CD8-positive, alpha-beta memory T cell (primary cell): ENCODE results near the gene LGALS7. TPM values are rescaled to one million over a fixed set of nuclear protein-coding genes. Genes with fewer than 3 reads are reported as not detected.
"Not testable (repeated sequence)": the region's sequence is repeated elsewhere in the genome, so short reads cannot be mapped to it uniquely, and the experiment has no call there.

Source experiments
- CTCF ChIA-PET: fragments of 350-600 bp; sonication (Branson Sonifier 250); formaldehyde crosslinking; loops from one replicate; lab custom pipeline; 2021; ENCODE audit warnings: antibody characterized with exemption; lab: Charles Lee
- POLR2A ChIA-PET: fragments of 350-600 bp; sonication (Branson Sonifier 250); formaldehyde crosslinking; loops from one replicate; lab custom pipeline; 2021; ENCODE audit warnings: antibody characterized with exemption; lab: Charles Lee
- DNase-seq, 5 donors: peaks; one replicate each; pipeline versions ENCODE4 v3.0.0 to v3.0.0-alpha.2; 2020 to 2022; ENCODE audit warnings: mixed read lengths in 1 of 5
- H3K27ac ChIP-seq: one replicate; pipeline ENCODE4 v1.7.0; 2013; ENCODE audit warnings: low read depth, mild to moderate bottlenecking, low read length, moderate library complexity
- H3K27me3 ChIP-seq: 2 replicates; pipeline ENCODE4 v1.7.0; 2013; ENCODE audit warnings: low read length, mild to moderate bottlenecking; ENCODE audit not compliant: insufficient read depth, poor library complexity, severe bottlenecking
- H3K36me3 ChIP-seq: 2 replicates; pipeline ENCODE4 v1.7.0; 2013; ENCODE audit warnings: mild to moderate bottlenecking, low read length, moderate library complexity; ENCODE audit not compliant: insufficient read depth
- H3K4me1 ChIP-seq: 2 replicates; pipeline ENCODE4 v1.7.0; 2013; ENCODE audit warnings: mild to moderate bottlenecking, low read length, moderate library complexity; ENCODE audit not compliant: insufficient read depth
- H3K4me3 ChIP-seq: 2 replicates; pipeline ENCODE4 v1.7.0; 2013; ENCODE audit warnings: mild to moderate bottlenecking, low read length
- H3K9me3 ChIP-seq: 2 replicates; pipeline ENCODE4 v1.7.0; 2013; ENCODE audit warnings: mild to moderate bottlenecking, low read length
- H3K27ac Mint-ChIP-seq, 8 donors: one replicate each; pipeline ENCODE4 v1.8.0; 2020 to 2021; ENCODE audit warnings: mixed read lengths in 8 of 8, mild to moderate bottlenecking in 6 of 8, inconsistent platforms in 3 of 8, moderate library complexity in 3 of 8
- H3K27me3 Mint-ChIP-seq, 2 donors: one replicate each; pipeline ENCODE4 v1.8.0; 2020 to 2021; ENCODE audit warnings: mixed read lengths in 2 of 2, mild to moderate bottlenecking in 1 of 2, moderate library complexity in 1 of 2
- H3K36me3 Mint-ChIP-seq, 3 donors: one replicate each; pipeline ENCODE4 v1.8.0; 2020 to 2021; ENCODE audit warnings: mixed read lengths in 3 of 3, inconsistent platforms in 1 of 3, mild to moderate bottlenecking in 1 of 3
- H3K4me1 Mint-ChIP-seq, 3 donors: one replicate each; pipeline ENCODE4 v1.8.0; 2020 to 2021; ENCODE audit warnings: mixed read lengths in 3 of 3, inconsistent platforms in 1 of 3, mild to moderate bottlenecking in 1 of 3
- H3K4me3 Mint-ChIP-seq, 7 donors: one replicate each; pipeline ENCODE4 v1.8.0; 2020 to 2021; ENCODE audit warnings: mixed read lengths in 7 of 7, mild to moderate bottlenecking in 6 of 7, moderate library complexity in 4 of 7, inconsistent platforms in 2 of 7
- H3K9me3 Mint-ChIP-seq, 5 donors: one replicate each; pipeline ENCODE4 v1.8.0; 2020 to 2022; ENCODE audit warnings: mixed read lengths in 5 of 5, mild to moderate bottlenecking in 3 of 5, moderate library complexity in 2 of 5, inconsistent platforms in 1 of 5
- polyA plus RNA-seq: library from polyadenylated mRNA; unstranded; fragments of 300-500 nt; fragmentation: Illumina TruSeq; gene quantifications from one replicate; pipeline ENCODE4 v1.2.3, GENCODE V29; 2021
- total RNA-seq, 2 experiments: library from RNA; stranded (reverse); gene quantifications; one replicate each; pipeline ENCODE4 v1.2.3, GENCODE V29; 2021

Gene LGALS7
- total and polyA plus RNA-seq, 3 experiments from 2014 or later = not detected

DNA sequence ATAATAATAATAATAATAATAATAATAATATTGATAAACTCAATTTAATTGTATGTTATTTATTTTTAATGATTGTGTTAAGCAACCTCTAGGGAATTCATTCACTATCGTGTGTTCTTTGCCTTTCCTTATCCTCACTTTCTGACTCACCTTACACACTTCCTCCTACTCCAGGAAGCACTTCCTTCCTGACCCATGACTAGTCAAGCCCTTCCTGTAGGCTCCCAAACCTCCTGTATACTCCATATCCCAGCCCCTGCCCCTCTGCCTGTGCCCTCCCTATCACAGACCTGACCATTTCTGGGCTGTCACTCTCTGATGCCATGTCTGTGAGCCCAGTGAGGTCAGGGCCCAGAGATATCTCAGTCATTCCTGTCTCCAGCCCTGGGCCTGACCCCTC, 31.9 kb upstream of the LGALS7 start:
- Histone ChIP-seq H3K4me3 (no peak overlapping the region), H3K27ac (no peak overlapping the region), H3K9me3 (no peaks in the 10 kb centered on the region), H3K27me3 (no peaks in the 10 kb centered on the region), H3K36me3 (no peaks in the 10 kb centered on the region), H3K4me1 (peaks cover 3% of the 10 kb centered on the region)
- ChIA-PET CTCF (interaction anchor here (0.6 kb wide), 1 partner anchor 22 kb away, joined by 4 read pairs; no protein-coding TSS in a partner anchor), POLR2A (interaction anchor here (0.7 kb wide), 1 partner anchor 97 kb away, joined by 5 read pairs; no protein-coding TSS in a partner anchor)
- no peak overlapping the region for H3K4me3 Mint-ChIP-seq
- H3K4me1 Mint-ChIP-seq = peaks cover 3 to 7% (median 5%) of the 10 kb centered on the region in 3 donors
- no peaks in the 10 kb centered on the region for H3K9me3 Mint-ChIP-seq
- peak overlapping the region in 4 of 8 donors; percentile 2 to 82 (median 54) for H3K27ac Mint-ChIP-seq
- no peaks in the 10 kb centered on the region for H3K27me3 Mint-ChIP-seq
- no peak for DNase-seq
- H3K36me3 Mint-ChIP-seq = peaks cover 0 to 6% (median 0%) of the 10 kb centered on the region in 3 donors

DNA sequence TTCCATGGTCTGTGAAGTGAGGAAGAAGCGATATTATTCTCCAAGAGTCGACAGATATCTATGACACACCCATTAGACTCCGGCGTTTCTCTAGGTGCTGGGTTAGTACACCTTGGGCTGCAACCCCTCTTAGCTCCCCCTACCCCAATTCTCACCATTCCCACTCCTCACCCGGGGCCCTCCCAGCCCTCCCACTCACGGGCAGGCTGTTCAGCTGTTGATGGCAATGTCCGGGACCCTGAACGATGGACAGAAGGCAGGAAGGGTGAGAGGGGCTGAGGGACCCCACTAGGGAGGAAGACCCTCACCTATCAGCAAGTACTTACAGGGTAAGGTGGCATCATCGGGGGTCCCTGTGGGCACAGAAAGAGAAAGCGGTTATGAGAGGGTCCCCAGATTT, 30.2 kb upstream of the LGALS7 start:
- CTCF ChIA-PET = no interaction called here

GRCh38 chr19:38801359-38802095, 28.2 kb upstream of the LGALS7 start:
- H3K27ac Mint-ChIP-seq = no peak overlapping the region
- peaks cover 0 to 6% (median 0%) of the 10 kb centered on the region in 3 donors for H3K36me3 Mint-ChIP-seq
- no peak overlapping the region for H3K4me3 Mint-ChIP-seq
- DNase-seq = no peak
- Histone ChIP-seq H3K27ac (no peak overlapping the region), H3K36me3 (no peaks in the 10 kb centered on the region), H3K9me3 (no peaks in the 10 kb centered on the region), H3K4me1 (peaks cover 3% of the 10 kb centered on the region), H3K27me3 (no peaks in the 10 kb centered on the region), H3K4me3 (no peak overlapping the region)
- H3K9me3 Mint-ChIP-seq = no peaks in the 10 kb centered on the region
- CTCF ChIA-PET = interaction anchor here (1.8 kb wide), 1 partner anchor 86 kb away, joined by 5 read pairs; no protein-coding TSS in a partner anchor
- POLR2A ChIA-PET = interaction anchor here (0.6 kb wide), 1 partner anchor 62 kb away, joined by 3 read pairs; no protein-coding TSS in a partner anchor
- peaks cover 3 to 7% (median 5%) of the 10 kb centered on the region in 3 donors for H3K4me1 Mint-ChIP-seq
- no peaks in the 10 kb centered on the region for H3K27me3 Mint-ChIP-seq

More for the DNA sequence above, 30.2 kb upstream of the LGALS7 start:
- DNase-seq = no peak
- H3K4me3 ChIP-seq = no peak overlapping the region
- POLR2A ChIA-PET = no interaction called here
- no peaks in the 10 kb centered on the region for H3K27me3 Mint-ChIP-seq
- peaks cover 3% of the 10 kb centered on the region for H3K4me1 ChIP-seq
- no peaks in the 10 kb centered on the region for H3K9me3 Mint-ChIP-seq
- no peaks in the 10 kb centered on the region for H3K27me3 ChIP-seq
- H3K27ac ChIP-seq = no peak overlapping the region
- peaks cover 3 to 7% (median 5%) of the 10 kb centered on the region in 3 donors for H3K4me1 Mint-ChIP-seq
- no peak overlapping the region for H3K27ac Mint-ChIP-seq
- H3K36me3 Mint-ChIP-seq = peaks cover 0 to 6% (median 0%) of the 10 kb centered on the region in 3 donors
- H3K36me3 ChIP-seq = no peaks in the 10 kb centered on the region
- H3K4me3 Mint-ChIP-seq = no peak overlapping the region
- no peaks in the 10 kb centered on the region for H3K9me3 ChIP-seq

DNA sequence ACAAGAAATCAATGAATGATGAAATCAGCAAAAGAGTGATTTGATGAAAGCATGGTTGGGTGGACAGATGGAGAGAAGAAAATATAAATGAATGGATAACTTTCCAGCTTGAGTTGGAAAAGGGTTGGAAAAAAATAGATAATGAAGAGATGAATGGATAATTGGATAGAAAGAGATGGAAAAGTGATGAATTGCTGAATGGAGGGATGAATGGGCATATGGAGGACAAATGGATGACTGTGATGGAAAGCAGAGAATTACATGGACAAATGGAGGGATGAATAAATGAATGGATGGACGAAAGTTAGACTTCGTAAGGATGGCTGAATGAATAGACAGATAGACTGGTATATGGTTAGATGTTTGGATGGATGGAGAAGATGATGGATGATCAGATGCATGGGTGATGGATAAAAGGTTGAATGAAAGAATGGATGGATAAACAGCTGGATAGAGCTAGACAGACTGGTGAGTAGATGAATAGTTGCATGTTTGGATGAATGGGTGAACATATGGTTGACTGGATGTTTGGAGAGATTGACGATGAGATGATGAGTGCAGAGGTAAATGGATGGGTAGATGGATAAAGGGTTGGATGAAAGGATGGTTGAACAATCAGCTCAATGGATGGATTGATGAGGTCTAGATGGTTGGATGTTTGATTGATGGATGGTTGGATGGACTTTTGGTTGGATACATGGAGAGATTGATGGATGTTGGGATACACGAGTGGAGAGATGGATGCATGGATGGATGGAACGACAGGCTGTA, 27.4 kb upstream of the LGALS7 start:
- no peaks in the 10 kb centered on the region for H3K27me3 Mint-ChIP-seq
- CTCF ChIA-PET = no interaction called here

GRCh38 chr19:38799104-38799503, 25.8 kb upstream of the LGALS7 start:
- H3K36me3 ChIP-seq = no peaks in the 10 kb centered on the region
- no peak for DNase-seq
- POLR2A ChIA-PET = interaction anchor here (0.9 kb wide), 1 partner anchor 33 kb away, joined by 5 read pairs; the partner anchor contains the start of gene ECH1
- no peak overlapping the region for H3K27ac Mint-ChIP-seq
- H3K27me3 Mint-ChIP-seq = no peaks in the 10 kb centered on the region
- H3K9me3 ChIP-seq = no peaks in the 10 kb centered on the region
- H3K4me3 Mint-ChIP-seq = no peak overlapping the region
- peaks cover 0 to 4% (median 0%) of the 10 kb centered on the region in 3 donors for H3K36me3 Mint-ChIP-seq
- peaks cover 0 to under 1% (median 0%) of the 10 kb centered on the region in 3 donors for H3K4me1 Mint-ChIP-seq
- H3K27ac ChIP-seq = no peak overlapping the region
- H3K27me3 ChIP-seq = no peaks in the 10 kb centered on the region
- no peaks in the 10 kb centered on the region for H3K9me3 Mint-ChIP-seq
- no peaks in the 10 kb centered on the region for H3K4me1 ChIP-seq
- CTCF ChIA-PET = interaction anchor here (1.2 kb wide), 1 partner anchor 9 kb away, joined by 3 read pairs; no protein-coding TSS in a partner anchor
- H3K4me3 ChIP-seq = no peak overlapping the region

More for the DNA sequence above, 27.4 kb upstream of the LGALS7 start:
- Mint-ChIP-seq H3K4me3 (no peak overlapping the region), H3K9me3 (no peaks in the 10 kb centered on the region), H3K27ac (no peak overlapping the region), H3K4me1 (peaks cover 3 to 7% (median 5%) of the 10 kb centered on the region in 3 donors), H3K36me3 (peaks cover 0 to 5% (median 0%) of the 10 kb centered on the region in 3 donors)
- POLR2A ChIA-PET = no interaction called here
- Histone ChIP-seq H3K27me3 (no peaks in the 10 kb centered on the region), H3K4me3 (no peak overlapping the region), H3K9me3 (no peaks in the 10 kb centered on the region), H3K36me3 (no peaks in the 10 kb centered on the region), H3K4me1 (peaks cover 3% of the 10 kb centered on the region), H3K27ac (no peak overlapping the region)
- no peak for DNase-seq

GRCh38 chr19:38797781-38798180, 24.5 kb upstream of the LGALS7 start:
- H3K9me3 Mint-ChIP-seq, H3K4me3 ChIP-seq, CTCF ChIA-PET, H3K4me3 Mint-ChIP-seq, POLR2A ChIA-PET, H3K27ac ChIP-seq, H3K27ac Mint-ChIP-seq, H3K27me3 Mint-ChIP-seq, H3K36me3 Mint-ChIP-seq, H3K36me3 ChIP-seq, H3K27me3 ChIP-seq, H3K4me1 ChIP-seq, DNase-seq, H3K9me3 ChIP-seq, H3K4me1 Mint-ChIP-seq: not testable (repeated sequence)

DNA sequence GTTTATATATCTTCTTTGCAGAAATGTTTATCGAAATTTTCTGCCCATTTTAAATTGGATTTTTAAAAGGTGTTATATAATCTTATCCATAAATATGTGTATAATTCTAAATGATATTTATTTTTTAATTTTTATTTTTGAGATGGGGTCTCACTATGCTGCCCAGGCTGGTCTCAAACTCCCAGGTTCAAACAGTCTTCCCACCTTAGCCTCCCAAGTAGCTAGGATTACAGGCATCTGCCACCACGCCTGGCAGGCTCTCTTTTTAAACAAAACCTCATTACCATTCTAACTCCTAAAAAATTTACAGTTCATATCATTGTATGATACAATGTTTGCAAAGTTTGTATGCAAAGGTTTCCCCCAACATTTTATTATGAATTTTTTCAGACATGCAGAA, 22.8 kb upstream of the LGALS7 start:
- H3K27ac Mint-ChIP-seq = no peak overlapping the region
- no peaks in the 10 kb centered on the region for H3K27me3 Mint-ChIP-seq
- no peak for DNase-seq
- Histone ChIP-seq H3K9me3 (no peaks in the 10 kb centered on the region), H3K27me3 (no peaks in the 10 kb centered on the region), H3K4me3 (no peak overlapping the region), H3K4me1 (no peaks in the 10 kb centered on the region), H3K36me3 (no peaks in the 10 kb centered on the region), H3K27ac (no peak overlapping the region)
- POLR2A ChIA-PET = no interaction called here
- CTCF ChIA-PET = no interaction called here
- peaks cover 4 to 9% (median 6%) of the 10 kb centered on the region in 3 donors for H3K4me1 Mint-ChIP-seq
- no peaks in the 10 kb centered on the region for H3K9me3 Mint-ChIP-seq
- H3K36me3 Mint-ChIP-seq = no peaks in the 10 kb centered on the region
- peak overlapping the region in 1 of 7 donors; percentile 5 for H3K4me3 Mint-ChIP-seq

- H3K4me1 ChIP-seq = no peaks in the 10 kb centered on the region
- no peaks in the 10 kb centered on the region for H3K27me3 ChIP-seq
- Mint-ChIP-seq H3K27ac (peak overlapping the region in 1 of 8 donors; percentile 71), H3K27me3 (no peaks in the 10 kb centered on the region), H3K4me3 (peak overlapping the region in 1 of 7 donors; percentile 23), H3K9me3 (no peaks in the 10 kb centered on the region), H3K36me3 (no peaks in the 10 kb centered on the region), H3K4me1 (peaks cover 4 to 9% (median 6%) of the 10 kb centered on the region in 3 donors)
- no peaks in the 10 kb centered on the region for H3K36me3 ChIP-seq
- no peak for DNase-seq
- H3K27ac ChIP-seq = no peak overlapping the region
- H3K4me3 ChIP-seq = no peak overlapping the region
- ChIA-PET CTCF (no interaction called here), POLR2A (no interaction called here)
- no peaks in the 10 kb centered on the region for H3K9me3 ChIP-seq
These were observed 22.2 kb upstream of the LGALS7 start for GRCh38 chr19:38795549-38795948.
